A549 (cell line): ENCODE measurements around the gene TRIM45. TPM values are rescaled to one million over a fixed set of nuclear protein-coding genes. Genes with fewer than 3 reads are reported as not detected.

ENCODE experiments used
- ATAC-seq, 2 experiments: fragments of 200-7000 bp in 1 of 2; fragments of >200 bp in 1 of 2; cut with Nextera tagmentation in 1 of 2; cut with Tn5 transposase in 1 of 2; 3 replicates each; pipeline versions ENCODE4 v1.8.0 to v1.9.1; 2018 to 2020; ENCODE audit warnings: mild to moderate bottlenecking in 1 of 2, moderate library complexity in 1 of 2
- CTCF ChIA-PET: fragments of 300-600 bp; sonication (Branson Sonifier 250); formaldehyde crosslinking; extraction: SDS; loops from one replicate; lab custom pipeline; 2021; ENCODE audit warnings: antibody characterized with exemption, inconsistent platforms; lab: Yijun Ruan, JAX
- POLR2A ChIA-PET: fragments of 350-600 bp; formaldehyde crosslinking; extraction: SDS; loops from one replicate; lab custom pipeline; 2021; ENCODE audit warnings: antibody characterized with exemption, inconsistent platforms; lab: Yijun Ruan, JAX
- DNase-seq, 2 experiments: peaks; one replicate each; pipeline versions ENCODE4 v3.0.0 to v3.0.0-alpha.2; 2011 to 2016; ENCODE audit warnings: low read depth in 1 of 2, low spot score in 1 of 2
- FAIRE-seq: peaks from 2 replicates; lab custom pipeline; 2011; peaks lifted over from hg19 to GRCh38; lab: Jason Lieb, UNC
- H3K27ac ChIP-seq, 2 experiments: fragments of >200 bp; sonication (Bioruptor Twin); formaldehyde crosslinking; 3 replicates each; pipeline ENCODE4 v1.5.1; 2016 to 2017
- H3K4me1 ChIP-seq: fragments of >200 bp; sonication (Bioruptor Twin); formaldehyde crosslinking; 3 replicates; pipeline ENCODE4 v1.6.1; 2016
- H3K4me2 ChIP-seq: fragments of >200 bp; sonication (Bioruptor Twin); formaldehyde crosslinking; 3 replicates; pipeline ENCODE4 v1.6.1; 2016
- H3K4me3 ChIP-seq: fragments of >200 bp; sonication (Bioruptor Twin); formaldehyde crosslinking; 3 replicates; pipeline ENCODE4 v1.5.1; 2016
- H3K9me3 ChIP-seq: fragments of >200 bp; sonication (Bioruptor Twin); formaldehyde crosslinking; 3 replicates; pipeline ENCODE4 v1.6.1; 2016
- ATOH8 ChIP-seq: fragments of 250-450 bp; sonication (Bioruptor Pico); IDR thresholded peaks from 2 replicates; pipeline ENCODE4 v1.5.0; 2020; ENCODE audit warnings: low read depth, mild to moderate bottlenecking, moderate library complexity
- BHLHE40 ChIP-seq: IDR thresholded peaks from 2 replicates; pipeline ENCODE4 v1.6.1; 2012; ENCODE audit warnings: low read depth, low read length, inconsistent platforms
- CEBPB ChIP-seq, 2 experiments: fragments of >200 bp in 1 of 2; sonication (Bioruptor Twin) in 1 of 2; formaldehyde crosslinking in 1 of 2; IDR thresholded peaks; 2 replicates each; pipeline ENCODE4 v1.6.1; 2012 to 2016
- CHD2 ChIP-seq: fragments of 150-350 bp; IDR thresholded peaks from 2 replicates; pipeline ENCODE4 v1.6.1; 2014; ENCODE audit warnings: low read length; ENCODE audit not compliant: partially characterized antibody
- CHD4 ChIP-seq: fragments of 200-600 bp; sonication (generic); IDR thresholded peaks from 2 replicates; pipeline ENCODE4 v1.6.1; 2016; ENCODE audit warnings: antibody characterized with exemption, mild to moderate bottlenecking, borderline replicate concordance
- EHMT2 ChIP-seq: fragments of 200-600 bp; sonication (generic); IDR thresholded peaks from 2 replicates; pipeline ENCODE4 v1.6.1; 2016; ENCODE audit warnings: antibody characterized with exemption, low read depth, mild to moderate bottlenecking, moderate library complexity
- ELK1 ChIP-seq: fragments of 150-350 bp; IDR thresholded peaks from 2 replicates; pipeline ENCODE4 v1.6.1; 2014; ENCODE audit warnings: low read depth, mild to moderate bottlenecking, low read length
- ESRRA ChIP-seq: fragments of 150-350 bp; IDR thresholded peaks from 2 replicates; pipeline ENCODE4 v1.6.1; 2014; ENCODE audit warnings: mild to moderate bottlenecking, low read length, borderline replicate concordance
- FOXS1 ChIP-seq: fragments of 250-450 bp; sonication (Bioruptor Pico); IDR thresholded peaks from 2 replicates; pipeline ENCODE4 v1.5.0; 2020; ENCODE audit warnings: mild to moderate bottlenecking, moderate library complexity
- HEYL ChIP-seq: fragments of 250-450 bp; sonication (Bioruptor Pico); IDR thresholded peaks from 2 replicates; pipeline ENCODE4 v1.8.0; 2021; ENCODE audit warnings: mild to moderate bottlenecking, moderate library complexity
- HOXA7 ChIP-seq: fragments of 250-450 bp; sonication (Bioruptor Pico); IDR thresholded peaks from 2 replicates; pipeline ENCODE4 v1.5.0; 2020; ENCODE audit warnings: mild to moderate bottlenecking, moderate library complexity
- JUN ChIP-seq, 2 experiments: fragments of >200 bp; sonication (Bioruptor Twin); formaldehyde crosslinking; IDR thresholded peaks; 2 replicates in 1 of 2; 3 replicates in 1 of 2; pipeline ENCODE4 v1.6.1; 2016 to 2017
- JUNB ChIP-seq: fragments of >200 bp; sonication (Bioruptor Twin); formaldehyde crosslinking; IDR thresholded peaks from 2 replicates; pipeline ENCODE4 v1.6.1; 2016
- KDM1A ChIP-seq: fragments of 200-600 bp; sonication (generic); IDR thresholded peaks from 2 replicates; pipeline ENCODE4 v1.6.1; 2016; ENCODE audit warnings: low read depth, mild to moderate bottlenecking
- KDM5A ChIP-seq: fragments of 200-600 bp; sonication (generic); IDR thresholded peaks from 2 replicates; pipeline ENCODE4 v1.6.1; 2016; ENCODE audit warnings: antibody characterized with exemption, mild to moderate bottlenecking
- MAX ChIP-seq: IDR thresholded peaks from 2 replicates; pipeline ENCODE4 v1.6.1; 2012
- MAZ ChIP-seq: fragments of 150-350 bp; IDR thresholded peaks from 2 replicates; pipeline ENCODE4 v1.6.1; 2014; ENCODE audit warnings: antibody characterized with exemption, low read depth, low read length, borderline replicate concordance
- PHF8 ChIP-seq: fragments of 200-600 bp; sonication (generic); IDR thresholded peaks from 2 replicates; pipeline ENCODE4 v1.6.1; 2016; ENCODE audit warnings: low read depth, mild to moderate bottlenecking, antibody characterized with exemption, moderate library complexity, borderline replicate concordance
- POLR2AphosphoS2 ChIP-seq: conservative IDR thresholded peaks from 2 replicates; pipeline ENCODE4 v1.6.1; 2012; ENCODE audit warnings: low read length, improper control_type of control experiment, inconsistent platforms
- RFX5 ChIP-seq: fragments of 450-650 bp; IDR thresholded peaks from 2 replicates; pipeline ENCODE4 v1.7.1; 2014; ENCODE audit warnings: antibody characterized with exemption, mild to moderate bottlenecking, moderate library complexity
- RNF2 ChIP-seq: fragments of 200-600 bp; sonication (generic); IDR thresholded peaks from 2 replicates; pipeline ENCODE4 v1.6.1; 2016; ENCODE audit warnings: low read depth, mild to moderate bottlenecking, antibody characterized with exemption, moderate library complexity, borderline replicate concordance
- TP53 ChIP-seq: fragments of 250-450 bp; sonication (Bioruptor Pico); IDR thresholded peaks from 2 replicates; pipeline ENCODE4 v1.5.0; 2021; ENCODE audit warnings: mild to moderate bottlenecking, moderate library complexity
- ZFP36 ChIP-seq: fragments of 450-650 bp; IDR thresholded peaks from 2 replicates; pipeline ENCODE4 v1.6.1; 2014; ENCODE audit warnings: borderline replicate concordance; ENCODE audit not compliant: partially characterized antibody
- ZNF302 ChIP-seq: fragments of 250-450 bp; sonication (Bioruptor Pico); IDR thresholded peaks from 2 replicates; pipeline ENCODE4 v1.9.0; 2021; ENCODE audit warnings: inconsistent platforms, mild to moderate bottlenecking, moderate library complexity
- WGBS: methylation state at CpG from one replicate; pipeline ENCODE4 v1.1.6; 2017; ENCODE audit errors: missing lambda C conversion rate; 5-methylcytosine and 5-hydroxymethylcytosine counted together
- polyA plus RNA-seq, 4 experiments: library from polyadenylated mRNA; depleted of rRNA in 3 of 4; stranded (reverse); fragments of >200 nt; fragmentation: RNase III in 1 of 4; extraction: RNeasy Plus Mini Kit Qiagen cat#74134 plus additional on column Dnase treatment in 1 of 4; gene quantifications; 2 replicates in 3 of 4; 3 replicates in 1 of 4; pipeline ENCODE4 v1.2.3, GENCODE V29; 2011 to 2017
- TF ChIP-seq, protein P1 (sequence below): IDR thresholded peaks from 2 replicates; pipeline ENCODE4 v1.6.1; 2012
- TF ChIP-seq, protein P2 (sequence below): fragments of >200 bp; sonication (Bioruptor Twin); formaldehyde crosslinking; IDR thresholded peaks from 3 replicates; pipeline ENCODE4 v1.5.1; 2016

The TRIM45 gene
- polyA plus RNA-seq, 2 of the 4 experiments (the other 2 are of a cell fraction): 3.0 to 3.4 TPM

DNA sequence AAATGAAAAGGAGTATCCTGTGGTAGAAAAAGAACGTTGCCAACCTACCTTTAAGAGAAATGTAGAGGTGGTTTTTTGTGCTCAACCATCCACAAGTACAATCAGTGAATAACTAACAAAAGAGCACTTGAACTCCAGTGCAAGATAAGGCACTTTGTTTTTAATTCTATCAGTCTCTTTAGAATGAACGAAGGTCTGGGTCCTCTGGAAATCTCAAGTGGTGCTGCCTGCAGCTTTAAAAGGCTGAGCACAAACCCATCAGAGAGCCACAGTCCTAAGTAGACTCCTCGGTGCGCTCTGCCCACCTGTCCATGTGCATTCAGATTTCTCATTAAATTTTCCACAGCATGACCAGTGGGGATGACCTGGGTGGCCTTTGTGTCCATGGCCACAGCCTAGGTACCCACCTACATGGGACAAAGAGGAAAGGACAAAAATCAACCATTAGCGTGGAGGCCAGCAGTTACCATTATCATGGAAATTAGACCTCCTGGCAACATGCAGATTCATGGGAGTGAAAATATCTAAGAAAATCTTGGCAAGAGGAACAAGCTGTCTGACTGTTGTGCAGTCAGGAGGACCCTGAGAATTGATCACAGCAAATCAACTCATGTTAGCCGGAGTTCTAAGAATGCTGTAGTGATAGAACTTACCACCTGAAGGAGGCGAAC lies 9.4 kb downstream of the TRIM45 start:
- Histone ChIP-seq H3K4me2 (no peak overlapping the region), H3K4me3 (no peak overlapping the region), H3K4me1 (no peaks in the 10 kb centered on the region), H3K9me3 (no peaks in the 10 kb centered on the region), H3K27ac (no peak overlapping the region)
- 91% methylated on average over 7 of the region's 7 CpGs for WGBS
- POLR2A ChIA-PET: no interaction called here
- DNase-seq (no peak), FAIRE-seq (no peak), ATAC-seq (no peak)
- TF ChIP-seq ESRRA (no peak), KDM5A (no peak), KDM1A (no peak), MAZ (no peak), CHD2 (no peak), ZNF302 (CRISPR knock-in tag) (no peak), CHD4 (no peak), FOXS1 (CRISPR knock-in tag) (no peak)
- TF ChIP-seq, all 56 proteins: peak for 0
- CTCF ChIA-PET: interaction anchor here (1.0 kb wide), 1 partner anchor 18 kb away, joined by 4 read pairs; no protein-coding TSS in a partner anchor

DNA sequence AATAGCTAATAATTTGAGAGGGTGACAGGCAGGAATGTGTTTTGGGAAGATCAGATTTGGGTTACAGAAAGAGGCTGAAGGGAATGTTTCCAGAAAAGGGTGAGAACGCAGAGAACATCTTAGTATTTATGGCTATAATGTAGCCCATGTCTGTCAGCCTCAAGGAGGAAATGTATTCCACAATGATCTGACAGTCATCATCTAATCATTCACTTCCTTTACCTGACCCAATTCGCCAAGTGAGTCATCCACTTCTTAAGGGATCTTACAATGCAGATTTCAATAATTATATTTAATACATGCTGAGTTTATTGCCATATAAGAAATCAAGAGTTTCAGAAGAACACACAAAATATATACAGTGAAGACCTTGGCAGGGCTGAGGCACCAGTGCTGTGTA lies 10.8 kb downstream of the TRIM45 start:
- H3K4me1 ChIP-seq: no peaks in the 10 kb centered on the region
- ATAC-seq (no peak), DNase-seq (no peak), FAIRE-seq (no peak)
- ChIA-PET CTCF (interaction anchor here (1.0 to 1.2 kb wide), 3 partner anchors 12 to 174 kb away, joined by 3 to 4 read pairs (median 3); no protein-coding TSS in a partner anchor), POLR2A (no interaction called here)
- no peak overlapping the region for H3K4me2 ChIP-seq
- H3K4me3 ChIP-seq: no peak overlapping the region
- H3K27ac ChIP-seq: no peak overlapping the region
- 74% methylated on average over 2 of the region's 2 CpGs for WGBS
- no peaks in the 10 kb centered on the region for H3K9me3 ChIP-seq
- TF ChIP-seq TP53: no peak
- TF ChIP-seq KDM1A: no peak
- no peak for TF ChIP-seq EHMT2
- no peak for TF ChIP-seq JUN (IDR thresholded peaks at IDR 0.05)
- no peak for TF ChIP-seq ZFP36
- no peak for TF ChIP-seq HEYL (CRISPR knock-in tag)
- TF ChIP-seq, protein P1, sequence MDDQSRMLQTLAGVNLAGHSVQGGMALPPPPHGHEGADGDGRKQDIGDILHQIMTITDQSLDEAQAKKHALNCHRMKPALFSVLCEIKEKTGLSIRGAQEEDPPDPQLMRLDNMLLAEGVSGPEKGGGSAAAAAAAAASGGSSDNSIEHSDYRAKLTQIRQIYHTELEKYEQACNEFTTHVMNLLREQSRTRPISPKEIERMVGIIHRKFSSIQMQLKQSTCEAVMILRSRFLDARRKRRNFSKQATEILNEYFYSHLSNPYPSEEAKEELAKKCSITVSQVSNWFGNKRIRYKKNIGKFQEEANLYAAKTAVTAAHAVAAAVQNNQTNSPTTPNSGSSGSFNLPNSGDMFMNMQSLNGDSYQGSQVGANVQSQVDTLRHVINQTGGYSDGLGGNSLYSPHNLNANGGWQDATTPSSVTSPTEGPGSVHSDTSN: no peak
- TF ChIP-seq RFX5: no peak
- no peak for TF ChIP-seq RNF2
- no peak for TF ChIP-seq JUNB
- TF ChIP-seq BHLHE40: no peak
- TF ChIP-seq ELK1: no peak
- TF ChIP-seq ATOH8 (CRISPR knock-in tag): no peak
- no peak for TF ChIP-seq MAX
- no peak for TF ChIP-seq CEBPB (IDR thresholded peaks at IDR 0.05)
- TF ChIP-seq HOXA7 (CRISPR knock-in tag): no peak
- TF ChIP-seq, protein P2, sequence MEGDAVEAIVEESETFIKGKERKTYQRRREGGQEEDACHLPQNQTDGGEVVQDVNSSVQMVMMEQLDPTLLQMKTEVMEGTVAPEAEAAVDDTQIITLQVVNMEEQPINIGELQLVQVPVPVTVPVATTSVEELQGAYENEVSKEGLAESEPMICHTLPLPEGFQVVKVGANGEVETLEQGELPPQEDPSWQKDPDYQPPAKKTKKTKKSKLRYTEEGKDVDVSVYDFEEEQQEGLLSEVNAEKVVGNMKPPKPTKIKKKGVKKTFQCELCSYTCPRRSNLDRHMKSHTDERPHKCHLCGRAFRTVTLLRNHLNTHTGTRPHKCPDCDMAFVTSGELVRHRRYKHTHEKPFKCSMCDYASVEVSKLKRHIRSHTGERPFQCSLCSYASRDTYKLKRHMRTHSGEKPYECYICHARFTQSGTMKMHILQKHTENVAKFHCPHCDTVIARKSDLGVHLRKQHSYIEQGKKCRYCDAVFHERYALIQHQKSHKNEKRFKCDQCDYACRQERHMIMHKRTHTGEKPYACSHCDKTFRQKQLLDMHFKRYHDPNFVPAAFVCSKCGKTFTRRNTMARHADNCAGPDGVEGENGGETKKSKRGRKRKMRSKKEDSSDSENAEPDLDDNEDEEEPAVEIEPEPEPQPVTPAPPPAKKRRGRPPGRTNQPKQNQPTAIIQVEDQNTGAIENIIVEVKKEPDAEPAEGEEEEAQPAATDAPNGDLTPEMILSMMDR: no peak
- no peak for TF ChIP-seq POLR2AphosphoS2
- no peak for TF ChIP-seq PHF8
